SU-DHL-6 (cell line): ENCODE measurements around the gene PNMT.

Source experiments
- H2AFZ ChIP-seq: fragments of 200-600 bp; sonication (generic); 2 replicates; pipeline ENCODE4 v1.6.1; 2014; ENCODE audit warnings: low read depth, mild to moderate bottlenecking, moderate library complexity, mixed read lengths, antibody characterized with exemption, low read length; ENCODE audit not compliant: severe bottlenecking
- H3F3A ChIP-seq: fragments of 200-600 bp; shearing (Covaris generic); 2 replicates; pipeline ENCODE4 v1.6.0; 2016; ENCODE audit warnings: antibody characterized with exemption, mild to moderate bottlenecking; ENCODE audit not compliant: insufficient read depth
- H3K27ac ChIP-seq: fragments of 200-600 bp; sonication (generic); 2 replicates; pipeline ENCODE4 v1.5.1; 2016; ENCODE audit warnings: low read depth, mild to moderate bottlenecking, low read length, moderate library complexity, mixed read lengths
- H3K27me3 ChIP-seq: fragments of 200-600 bp; sonication (generic), shearing (Covaris generic); 2 replicates; pipeline ENCODE4 v1.6.0; 2014; ENCODE audit warnings: mild to moderate bottlenecking, low read length
- H3K36me3 ChIP-seq: fragments of 200-600 bp; sonication (generic); 2 replicates; pipeline ENCODE4 v1.6.1; 2014; ENCODE audit warnings: mild to moderate bottlenecking, low read length, mixed read lengths
- H3K4me2 ChIP-seq: fragments of 300-600, 200-600 bp; shearing (Covaris generic), sonication (generic); 2 replicates; pipeline ENCODE4 v1.6.0; 2014; ENCODE audit warnings: low read length, low read depth, mild to moderate bottlenecking; ENCODE audit not compliant: poor library complexity, severe bottlenecking
- H3K4me3 ChIP-seq: fragments of 200-600 bp; sonication (generic); 2 replicates; pipeline ENCODE4 v1.5.1; 2014; ENCODE audit warnings: antibody characterized with exemption, low read length, mild to moderate bottlenecking, mixed read lengths; ENCODE audit not compliant: insufficient read depth, poor library complexity, severe bottlenecking
- H3K79me2 ChIP-seq: fragments of 200-600 bp; sonication (generic); 2 replicates; pipeline ENCODE4 v1.6.1; 2014; ENCODE audit warnings: mild to moderate bottlenecking, low read length, moderate library complexity; ENCODE audit not compliant: insufficient read depth
- H3K9ac ChIP-seq: fragments of 200-600 bp; sonication (generic); 2 replicates; pipeline ENCODE4 v1.7.0; 2014; ENCODE audit warnings: mild to moderate bottlenecking, low read length
- H3K9me2 ChIP-seq: fragments of 200-600 bp; sonication (generic); replicated peaks from 2 replicates; pipeline ENCODE4 v1.6.1; 2014; ENCODE audit warnings: low read length; ENCODE audit not compliant: insufficient read depth
- H3K9me3 ChIP-seq: fragments of 200-600 bp; sonication (generic); 2 replicates; pipeline ENCODE4 v1.6.1; 2014; ENCODE audit warnings: low read length, mixed read lengths; ENCODE audit not compliant: insufficient read depth
- H4K20me1 ChIP-seq: fragments of 200-600 bp; sonication (generic); 2 replicates; pipeline ENCODE4 v1.6.1; 2014; ENCODE audit warnings: low read depth, mild to moderate bottlenecking, antibody characterized with exemption, low read length, moderate library complexity, mixed read lengths
- EZH2phosphoT487 ChIP-seq: fragments of 200-600 bp; sonication (generic), shearing (Covaris generic); conservative IDR thresholded peaks from 2 replicates; pipeline ENCODE4 v1.6.1; 2018; ENCODE audit warnings: mild to moderate bottlenecking, antibody characterized with exemption, low read length, moderate library complexity, mixed read lengths
- TF ChIP-seq, protein P1 (sequence below): fragments of 200-600 bp; sonication (generic); IDR thresholded peaks from one replicate; pipeline ENCODE4 v1.5.1; 2017; ENCODE audit warnings: antibody characterized with exemption, mild to moderate bottlenecking, low read length, moderate library complexity; ENCODE audit not compliant: insufficient read depth, poor library complexity, severe bottlenecking

The PNMT gene

DNA sequence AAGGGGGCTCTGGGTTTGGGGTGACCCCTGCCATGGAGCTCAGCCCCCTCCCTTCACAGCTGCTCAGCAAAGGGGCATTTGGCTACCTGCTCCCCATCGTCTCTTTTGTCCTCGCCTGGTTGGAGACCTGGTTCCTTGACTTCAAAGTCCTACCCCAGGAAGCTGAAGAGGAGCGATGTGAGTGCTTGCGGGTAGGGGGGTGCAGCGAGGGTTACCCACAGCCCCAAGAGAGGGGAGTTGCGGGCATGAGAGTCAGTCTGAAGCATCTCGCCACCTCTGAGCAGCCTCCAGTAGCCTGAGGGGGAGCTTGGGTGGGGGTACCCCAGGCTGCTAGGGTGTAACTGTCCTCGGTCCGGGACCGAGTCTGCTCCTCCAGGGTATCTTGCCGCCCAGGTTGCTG, 9.9 kb upstream of the PNMT start:
- no peaks in the 10 kb centered on the region for H4K20me1 ChIP-seq
- no peak overlapping the region for H3K9ac ChIP-seq
- H3K4me3 ChIP-seq: no peak overlapping the region
- H3K27me3 ChIP-seq: no peaks in the 10 kb centered on the region
- TF ChIP-seq, protein P1, sequence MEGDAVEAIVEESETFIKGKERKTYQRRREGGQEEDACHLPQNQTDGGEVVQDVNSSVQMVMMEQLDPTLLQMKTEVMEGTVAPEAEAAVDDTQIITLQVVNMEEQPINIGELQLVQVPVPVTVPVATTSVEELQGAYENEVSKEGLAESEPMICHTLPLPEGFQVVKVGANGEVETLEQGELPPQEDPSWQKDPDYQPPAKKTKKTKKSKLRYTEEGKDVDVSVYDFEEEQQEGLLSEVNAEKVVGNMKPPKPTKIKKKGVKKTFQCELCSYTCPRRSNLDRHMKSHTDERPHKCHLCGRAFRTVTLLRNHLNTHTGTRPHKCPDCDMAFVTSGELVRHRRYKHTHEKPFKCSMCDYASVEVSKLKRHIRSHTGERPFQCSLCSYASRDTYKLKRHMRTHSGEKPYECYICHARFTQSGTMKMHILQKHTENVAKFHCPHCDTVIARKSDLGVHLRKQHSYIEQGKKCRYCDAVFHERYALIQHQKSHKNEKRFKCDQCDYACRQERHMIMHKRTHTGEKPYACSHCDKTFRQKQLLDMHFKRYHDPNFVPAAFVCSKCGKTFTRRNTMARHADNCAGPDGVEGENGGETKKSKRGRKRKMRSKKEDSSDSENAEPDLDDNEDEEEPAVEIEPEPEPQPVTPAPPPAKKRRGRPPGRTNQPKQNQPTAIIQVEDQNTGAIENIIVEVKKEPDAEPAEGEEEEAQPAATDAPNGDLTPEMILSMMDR: no peak
- no peak for TF ChIP-seq EZH2phosphoT487
- no peaks in the 10 kb centered on the region for H3K79me2 ChIP-seq
- H3F3A ChIP-seq: no peaks in the 10 kb centered on the region
- no peak overlapping the region for H3K27ac ChIP-seq
- no peak overlapping the region for H2AFZ ChIP-seq
- no peaks in the 10 kb centered on the region for H3K9me2 ChIP-seq
- no peak overlapping the region for H3K4me2 ChIP-seq
- H3K9me3 ChIP-seq: no peaks in the 10 kb centered on the region
- H3K36me3 ChIP-seq: no peaks in the 10 kb centered on the region

DNA sequence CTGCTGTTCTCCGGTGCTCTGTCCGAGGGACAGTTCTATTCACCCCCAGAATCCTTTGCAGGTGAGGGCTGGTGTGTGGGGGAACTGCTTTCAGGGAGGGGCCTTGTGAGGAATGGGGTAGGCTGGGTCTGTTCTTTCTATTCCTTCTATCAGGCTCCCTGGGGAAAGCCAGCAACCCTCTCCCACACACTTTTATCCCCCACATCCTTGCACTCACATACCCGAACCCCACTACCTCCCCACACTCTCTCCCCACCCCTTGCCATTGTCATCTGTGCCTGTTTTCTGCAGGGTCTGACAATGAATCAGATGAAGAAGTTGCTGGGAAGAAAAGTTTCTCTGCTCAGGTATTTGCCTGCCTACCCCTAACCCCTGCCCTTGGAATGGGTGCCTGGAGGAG, 9.5 kb upstream of the PNMT start:
- Histone ChIP-seq H3K9ac (no peak overlapping the region), H3F3A (no peaks in the 10 kb centered on the region), H3K27ac (no peak overlapping the region), H3K79me2 (no peaks in the 10 kb centered on the region), H3K4me2 (no peak overlapping the region), H4K20me1 (no peaks in the 10 kb centered on the region), H3K4me3 (no peak overlapping the region), H3K36me3 (no peaks in the 10 kb centered on the region), H3K9me3 (no peaks in the 10 kb centered on the region), H3K9me2 (no peaks in the 10 kb centered on the region), H2AFZ (no peak overlapping the region), H3K27me3 (no peaks in the 10 kb centered on the region)
- no peak for TF ChIP-seq EZH2phosphoT487
- TF ChIP-seq, protein P1: no peak

- H3K4me2 ChIP-seq: no peak overlapping the region
- TF ChIP-seq EZH2phosphoT487: no peak
- TF ChIP-seq, protein P1: no peak
- no peaks in the 10 kb centered on the region for H3K79me2 ChIP-seq
- no peaks in the 10 kb centered on the region for H3K9me2 ChIP-seq
- H4K20me1 ChIP-seq: no peaks in the 10 kb centered on the region
- H3K27ac ChIP-seq: no peak overlapping the region
- H2AFZ ChIP-seq: no peak overlapping the region
- no peaks in the 10 kb centered on the region for H3F3A ChIP-seq
- no peak overlapping the region for H3K9ac ChIP-seq
- H3K4me3 ChIP-seq: no peak overlapping the region
- H3K36me3 ChIP-seq: no peaks in the 10 kb centered on the region
- no peaks in the 10 kb centered on the region for H3K27me3 ChIP-seq
- H3K9me3 ChIP-seq: no peaks in the 10 kb centered on the region
Measured at GRCh38 chr17:39659279-39660010, 8.8 kb upstream of the PNMT start.
